NCI-H524 treated with DMSO at 0.1 percent for 48 hours (cell line): Measurements from ENCODE around the gene ANKRD11.

Source experiments
- DNase-seq: peaks from one replicate; lab custom pipeline; 2025; lab: John Stamatoyannopoulos, UW

ANKRD11 gene

GRCh38 chr16:89233678-89234490, 256.5 kb downstream of the ANKRD11 start:
- DNase-seq = no peak

GRCh38 chr16:89232107-89232506, 258.3 kb downstream of the ANKRD11 start:
- no peak for DNase-seq

- no peak for DNase-seq
Measured at GRCh38 chr16:89230255-89230654, 260.1 kb downstream of the ANKRD11 start.

DNA sequence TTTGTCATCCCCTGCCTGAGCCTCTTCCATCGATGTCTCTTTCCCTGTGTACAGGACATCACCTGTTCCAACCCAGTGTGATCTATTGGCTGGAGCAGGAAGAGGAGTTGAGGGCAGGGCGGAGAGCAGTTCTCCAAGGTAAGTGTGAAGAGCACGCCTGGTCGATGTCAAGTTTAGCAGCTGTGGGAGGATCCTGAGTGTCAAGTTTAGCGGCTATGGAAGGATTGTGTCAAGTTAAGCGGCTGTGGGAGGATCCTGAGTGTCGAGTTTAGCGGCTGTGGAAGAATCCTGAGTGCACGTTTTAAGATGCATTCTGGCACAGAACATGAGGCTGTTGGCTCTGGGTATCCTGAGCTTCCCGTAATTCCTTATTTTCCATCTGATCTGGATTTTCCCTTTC, 265.7 kb downstream of the ANKRD11 start:
- no peak for DNase-seq

GRCh38 chr16:89222931-89223330, 267.4 kb downstream of the ANKRD11 start:
- DNase-seq = no peak

DNA sequence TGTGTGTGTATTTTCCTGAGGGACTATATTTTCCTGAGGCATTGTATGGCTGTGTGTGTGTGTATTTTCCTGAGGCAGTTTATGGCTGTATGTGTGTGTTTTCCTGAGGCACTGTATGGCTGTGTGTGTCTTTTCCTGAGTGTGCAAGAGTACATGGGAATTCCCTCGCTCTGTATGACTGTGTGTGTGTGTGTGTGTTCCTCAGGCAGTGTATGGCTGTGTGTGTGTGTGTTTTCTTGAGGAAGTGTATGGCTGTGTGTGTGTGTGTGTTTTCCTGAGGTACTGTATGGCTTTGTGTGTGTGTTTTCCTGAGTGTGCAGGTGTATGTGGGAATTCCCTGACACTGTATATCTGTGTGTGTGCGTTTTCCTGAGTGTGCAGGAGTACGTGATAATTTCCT, 268.8 kb downstream of the ANKRD11 start:
- no peak for DNase-seq

DNA sequence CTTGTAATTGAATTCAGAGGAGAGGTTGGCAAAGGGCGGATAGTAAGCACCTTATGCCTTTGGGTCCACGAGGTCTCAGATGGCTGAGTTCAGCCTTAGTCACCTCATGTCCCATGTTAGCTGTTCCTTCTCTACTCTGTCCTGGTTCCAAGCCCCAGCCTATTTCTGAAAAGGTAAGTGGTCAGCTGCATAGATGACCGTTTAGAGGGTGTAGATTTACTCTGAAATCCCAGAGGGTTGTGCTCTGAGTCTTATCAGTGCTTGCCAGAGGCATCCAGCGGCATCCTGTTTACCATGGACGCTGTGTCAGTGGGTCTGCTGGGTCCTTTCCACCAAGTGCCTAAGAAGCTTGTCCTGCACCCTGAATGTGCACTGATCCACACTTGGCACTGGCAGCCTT, 271.0 kb downstream of the ANKRD11 start:
- DNase-seq = no peak
